Esophagus (tissue), 2 donors: ENCODE data around the gene ATAD2B. TPM values are rescaled to one million over a fixed set of nuclear protein-coding genes. Genes with fewer than 3 reads are reported as not detected.
"Not testable (repeated sequence)": the region's sequence is repeated elsewhere in the genome, so short reads cannot be mapped to it uniquely, and the experiment has no call there.

Experiments used
- H3K27ac ChIP-seq, 2 donors: one replicate each; pipeline ENCODE4 v1.5.1; 2013; ENCODE audit warnings: low read depth in 2 of 2, mild to moderate bottlenecking in 2 of 2, inconsistent platforms in 1 of 2, low read length in 1 of 2, moderate library complexity in 1 of 2
- H3K27me3 ChIP-seq, 2 donors: one replicate each; pipeline ENCODE4 v1.6.1; 2013; ENCODE audit warnings: low read length in 2 of 2, control low read depth in 1 of 2, mild to moderate bottlenecking in 1 of 2; ENCODE audit not compliant: insufficient read depth in 2 of 2, control insufficient read depth in 1 of 2
- H3K36me3 ChIP-seq, 2 donors: one replicate each; pipeline ENCODE4 v1.6.1; 2013; ENCODE audit warnings: low read length in 1 of 2; ENCODE audit not compliant: control insufficient read depth in 2 of 2, insufficient read depth in 2 of 2
- H3K4me1 ChIP-seq, 2 donors: one replicate each; pipeline ENCODE4 v1.6.1; 2013; ENCODE audit warnings: low read length in 1 of 2; ENCODE audit not compliant: control insufficient read depth in 2 of 2, insufficient read depth in 2 of 2
- H3K4me3 ChIP-seq, 2 donors: one replicate each; pipeline ENCODE4 v1.5.1; 2013; ENCODE audit warnings: low read length in 2 of 2, mild to moderate bottlenecking in 2 of 2, low read depth in 1 of 2, moderate library complexity in 1 of 2
- H3K9me3 ChIP-seq, 2 donors: one replicate each; pipeline ENCODE4 v1.6.1; 2013; ENCODE audit warnings: mild to moderate bottlenecking in 2 of 2, low read depth in 1 of 2, low read length in 1 of 2, moderate library complexity in 1 of 2; ENCODE audit not compliant: control insufficient read depth in 2 of 2, insufficient read depth in 1 of 2
- WGBS, 2 donors: extraction: QIAGEN DNeasy Blood & Tissue Kit; methylation state at CpG; one replicate each; pipeline ENCODE4 v1.1.7; 2013; 5-methylcytosine and 5-hydroxymethylcytosine counted together
- polyA plus RNA-seq, 2 donors: library from polyadenylated mRNA; stranded (reverse); fragments of 200-250 nt; gene quantifications; one replicate each; pipeline ENCODE4 v1.2.3, GENCODE V29; 2013
- donor health status: healthy with polysubstance abuse.
- donor health status: Bipolar disorder and iron deficiency.

The ATAD2B gene
- polyA plus RNA-seq: 1 to 10 TPM; 4.0 to 5.8 TPM

DNA sequence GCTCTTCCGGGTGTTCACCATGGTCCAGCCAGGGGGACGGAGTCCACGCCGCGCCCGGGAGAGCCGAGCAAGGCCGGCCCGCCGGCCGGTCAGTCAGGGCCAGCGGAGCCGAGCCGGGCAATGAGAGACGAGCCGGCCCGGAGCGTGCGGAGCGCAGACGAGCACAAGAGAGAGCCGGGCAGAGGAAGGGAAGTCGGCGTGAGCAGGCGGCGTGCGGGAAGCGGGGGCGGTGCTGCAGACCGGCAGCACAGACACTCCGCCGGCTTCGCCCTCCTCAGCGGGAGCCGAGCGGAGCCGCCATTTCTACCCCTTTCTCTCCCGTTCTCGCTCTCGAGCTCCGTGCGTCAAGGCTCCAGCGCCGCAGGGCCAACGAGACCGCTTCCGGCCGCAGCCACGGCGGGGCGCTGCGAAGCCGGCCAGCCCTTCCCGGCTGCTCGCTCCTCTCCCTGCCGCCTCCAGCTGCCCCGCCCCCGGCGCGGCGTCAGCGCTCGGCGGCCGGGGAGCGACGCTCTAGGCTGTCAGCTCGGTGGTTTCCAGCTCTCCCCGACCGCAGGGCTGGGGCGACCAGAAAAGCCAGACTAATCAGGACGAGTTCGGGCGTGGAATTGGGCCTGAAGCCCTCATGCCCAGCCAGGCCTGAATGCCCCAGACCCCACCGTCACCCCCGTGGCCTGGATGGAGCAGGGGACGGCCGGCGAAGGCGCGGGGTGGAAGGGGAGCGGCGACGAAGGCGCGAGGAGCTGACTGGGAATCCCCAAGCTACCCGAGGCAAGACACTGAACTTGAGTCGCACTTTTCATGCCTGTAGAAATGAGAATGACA, at the start of gene ATAD2B:
TSS of gene ATAD2B (minus strand) at position 374 of the 822 bp plus-strand sequence. CDS start at position 21, 353 bp downstream.
- H3K9me3 ChIP-seq: no peaks in the 10 kb centered on the region
- peaks cover 2 to 4% of the 10 kb centered on the region in 2 donors for H3K4me1 ChIP-seq
- H3K27me3 ChIP-seq: no peaks in the 10 kb centered on the region
- peak within 1 kb of the TSS; percentile 97 to 100 for H3K27ac ChIP-seq
- peak within 1 kb of the TSS; percentile 91 to 93 for H3K4me3 ChIP-seq
- no peaks in the 10 kb centered on the region for H3K36me3 ChIP-seq
- 0% methylated on average over 49 to 88 of the region's 88 CpGs for WGBS, 2 donors

DNA sequence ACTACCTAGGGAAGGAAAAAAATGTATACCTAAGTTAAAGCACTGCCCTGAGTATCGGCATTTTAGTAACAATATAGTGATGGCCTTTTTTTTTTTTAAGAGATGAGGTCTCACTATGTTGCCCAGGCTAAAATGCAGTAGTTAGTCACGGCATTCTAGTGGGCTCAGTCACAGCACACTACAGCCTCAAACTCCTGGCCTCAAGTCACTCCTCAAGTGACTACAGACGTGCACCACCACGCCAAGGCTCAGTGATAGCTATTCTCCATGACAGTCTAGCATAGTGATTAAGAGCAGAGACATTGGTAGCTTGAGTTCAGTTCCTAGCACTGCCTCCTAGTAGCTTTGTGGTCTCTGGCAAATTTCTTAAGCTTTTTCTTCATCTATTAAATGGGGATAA, 40.9 kb upstream of the ATAD2B start:
- H3K9me3 ChIP-seq: no peaks in the 10 kb centered on the region
- H3K4me1 ChIP-seq: no peaks in the 10 kb centered on the region
- no peak overlapping the region for H3K27ac ChIP-seq
- 98% methylated on average over 4 of the region's 4 CpGs for WGBS, 2 donors
- no peaks in the 10 kb centered on the region for H3K36me3 ChIP-seq
- no peaks in the 10 kb centered on the region for H3K27me3 ChIP-seq
- H3K4me3 ChIP-seq: no peak overlapping the region

DNA sequence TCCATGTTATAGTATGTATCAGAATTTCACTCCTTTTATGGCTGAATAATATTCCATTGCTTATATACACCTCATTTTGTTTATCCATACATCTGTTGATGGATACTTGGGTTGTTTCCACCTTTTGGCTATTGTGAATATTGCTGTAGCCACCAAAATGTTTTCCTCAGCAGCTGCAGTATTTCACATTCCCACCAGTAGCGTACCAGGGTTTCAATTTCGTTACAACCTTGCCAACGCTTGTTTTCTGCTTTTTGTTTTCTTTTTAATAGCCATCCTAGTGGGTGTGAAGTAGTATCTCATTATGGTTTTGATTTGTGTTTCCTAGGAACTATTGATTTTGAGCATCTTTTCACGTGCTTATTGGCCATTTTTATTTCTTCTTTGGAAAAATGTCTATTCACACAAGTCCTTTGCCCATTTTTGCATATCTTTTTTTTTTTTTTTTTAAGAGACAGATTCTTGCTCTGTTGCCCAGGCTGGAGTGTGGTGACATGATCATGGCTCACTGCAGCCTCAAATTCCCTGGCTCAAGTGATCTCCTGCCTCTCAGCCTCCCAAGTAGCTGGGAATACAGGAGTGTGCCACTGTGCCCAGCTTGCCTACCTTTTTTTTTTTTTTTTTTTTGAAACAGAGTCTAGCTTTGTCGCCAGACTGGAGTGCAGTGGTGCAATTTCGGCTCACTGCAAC, 27.5 kb upstream of the ATAD2B start:
- Histone ChIP-seq H3K4me1 (no peaks in the 10 kb centered on the region), H3K4me3 (no peak overlapping the region), H3K27ac (no peak overlapping the region), H3K36me3 (no peaks in the 10 kb centered on the region), H3K27me3 (no peaks in the 10 kb centered on the region), H3K9me3 (no peaks in the 10 kb centered on the region)
- 88% methylated on average over 6 of the region's 6 CpGs for WGBS, 2 donors

DNA sequence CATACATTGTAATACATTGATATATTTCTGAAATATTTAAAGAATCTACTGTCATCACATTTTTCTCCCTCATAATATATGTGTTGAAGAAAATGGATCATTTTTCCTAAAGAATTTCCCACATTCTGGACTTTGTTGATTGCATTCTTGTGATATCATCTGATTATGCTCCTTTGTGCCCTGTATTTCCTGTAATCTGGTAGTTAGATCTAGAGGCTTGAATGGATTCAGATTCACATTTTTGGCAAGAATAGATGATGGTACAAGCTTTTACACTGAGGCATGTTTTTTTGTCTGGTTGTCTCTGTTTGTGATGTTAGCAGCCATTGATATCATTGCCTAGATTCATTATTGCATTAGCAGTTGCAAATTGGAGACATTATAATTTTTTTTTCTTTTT, 26.7 kb upstream of the ATAD2B start:
- Histone ChIP-seq H3K36me3 (no peaks in the 10 kb centered on the region), H3K27ac (no peak overlapping the region), H3K4me3 (no peak overlapping the region), H3K27me3 (no peaks in the 10 kb centered on the region), H3K9me3 (no peaks in the 10 kb centered on the region), H3K4me1 (no peaks in the 10 kb centered on the region)

DNA sequence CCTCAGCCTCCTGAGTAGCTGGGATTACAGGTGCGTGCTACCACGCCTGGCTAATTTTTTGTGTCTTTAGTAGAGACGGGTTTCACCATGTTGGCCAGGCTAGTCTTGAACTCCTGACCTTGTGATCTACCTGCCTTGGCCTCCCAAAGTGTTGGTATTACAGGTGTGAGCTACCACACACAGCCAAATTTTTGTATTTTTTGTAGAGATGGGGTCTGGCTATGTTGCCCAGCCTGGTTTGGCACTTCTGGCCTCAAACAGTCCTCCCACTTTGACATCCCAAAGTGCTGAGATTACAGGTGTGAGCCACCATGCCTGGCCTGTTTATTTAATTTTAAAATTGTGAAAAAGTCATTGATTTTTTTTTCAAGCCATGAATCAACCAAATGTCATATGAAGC, 25.6 kb upstream of the ATAD2B start:
- H3K4me3 ChIP-seq, H3K9me3 ChIP-seq, H3K4me1 ChIP-seq, H3K36me3 ChIP-seq, H3K27ac ChIP-seq, H3K27me3 ChIP-seq: not testable (repeated sequence)
- WGBS, 2 donors: 94 to 98% methylated on average over 3 of the region's 3 CpGs

DNA sequence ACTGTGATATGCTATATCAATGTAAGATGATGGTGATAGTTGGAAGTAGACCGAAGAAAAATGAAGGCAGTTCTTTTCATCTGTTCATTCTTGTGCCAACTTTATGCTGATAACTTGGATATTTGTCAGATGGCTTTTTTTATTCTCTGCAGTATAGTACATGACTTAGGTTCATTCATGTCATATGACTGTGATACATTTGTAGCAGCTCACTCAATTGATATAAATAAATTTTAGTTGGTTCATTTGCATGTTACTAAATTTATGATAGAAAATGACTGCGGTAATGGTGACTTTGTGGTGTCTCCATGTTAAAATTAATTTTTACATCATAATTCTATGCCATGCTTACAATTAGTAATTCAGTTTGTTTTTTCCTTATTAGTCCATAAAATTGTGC, 20.4 kb upstream of the ATAD2B start:
- Histone ChIP-seq H3K27me3 (no peaks in the 10 kb centered on the region), H3K9me3 (no peaks in the 10 kb centered on the region), H3K36me3 (no peaks in the 10 kb centered on the region), H3K4me3 (no peak overlapping the region), H3K4me1 (no peaks in the 10 kb centered on the region), H3K27ac (no peak overlapping the region)
- WGBS, 2 donors: 90 to 95% methylated on average over 2 of the region's 2 CpGs

DNA sequence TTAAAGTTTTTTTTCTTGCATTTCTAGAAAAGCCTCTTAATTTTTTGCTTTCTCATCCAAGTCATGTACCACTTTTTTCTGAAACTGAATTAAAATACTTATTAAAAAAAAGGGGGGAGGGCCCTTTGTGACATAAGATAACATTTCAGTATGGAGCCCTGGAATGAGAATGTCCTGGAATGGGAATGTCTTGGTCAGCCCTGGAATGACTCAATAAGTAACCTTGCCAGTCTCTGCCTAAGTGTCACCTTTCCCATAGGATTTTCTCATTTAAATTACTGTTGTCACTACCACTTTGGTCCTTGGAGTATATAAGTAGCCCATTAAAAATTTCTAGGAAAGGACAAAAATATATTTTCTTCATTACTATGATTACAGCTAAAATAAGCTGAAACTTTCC, 18.1 kb upstream of the ATAD2B start:
- H3K4me3 ChIP-seq: no peak overlapping the region
- no peaks in the 10 kb centered on the region for H3K36me3 ChIP-seq
- no peaks in the 10 kb centered on the region for H3K9me3 ChIP-seq
- no peaks in the 10 kb centered on the region for H3K27me3 ChIP-seq
- H3K27ac ChIP-seq: no peak overlapping the region
- H3K4me1 ChIP-seq: no peaks in the 10 kb centered on the region

DNA sequence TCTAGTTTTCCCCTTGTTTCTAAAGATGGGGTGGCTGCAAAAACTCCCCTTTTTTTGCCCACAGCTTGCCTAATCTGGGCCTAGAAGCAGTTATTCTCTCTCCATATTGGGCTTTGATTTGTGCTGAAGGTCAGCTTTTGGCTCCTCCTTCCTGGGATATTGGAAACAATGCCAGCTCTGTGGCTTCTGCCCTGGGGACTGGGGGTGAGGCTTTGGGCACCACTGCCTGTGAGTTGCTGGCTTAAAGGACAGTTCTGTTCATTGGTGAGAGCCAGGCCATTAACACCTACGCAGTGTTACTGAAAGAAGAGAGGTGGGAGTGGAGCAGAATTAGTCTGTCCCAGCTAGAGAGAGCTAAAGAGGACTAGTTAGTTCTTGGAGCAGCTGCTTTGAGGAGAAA, 17.6 kb upstream of the ATAD2B start:
- H3K4me3 ChIP-seq: no peak overlapping the region
- no peaks in the 10 kb centered on the region for H3K9me3 ChIP-seq
- 77 to 91% methylated on average over 1 of the region's 1 CpG for WGBS, 2 donors
- no peak overlapping the region for H3K27ac ChIP-seq
- H3K4me1 ChIP-seq: no peaks in the 10 kb centered on the region
- no peaks in the 10 kb centered on the region for H3K27me3 ChIP-seq
- no peaks in the 10 kb centered on the region for H3K36me3 ChIP-seq

DNA sequence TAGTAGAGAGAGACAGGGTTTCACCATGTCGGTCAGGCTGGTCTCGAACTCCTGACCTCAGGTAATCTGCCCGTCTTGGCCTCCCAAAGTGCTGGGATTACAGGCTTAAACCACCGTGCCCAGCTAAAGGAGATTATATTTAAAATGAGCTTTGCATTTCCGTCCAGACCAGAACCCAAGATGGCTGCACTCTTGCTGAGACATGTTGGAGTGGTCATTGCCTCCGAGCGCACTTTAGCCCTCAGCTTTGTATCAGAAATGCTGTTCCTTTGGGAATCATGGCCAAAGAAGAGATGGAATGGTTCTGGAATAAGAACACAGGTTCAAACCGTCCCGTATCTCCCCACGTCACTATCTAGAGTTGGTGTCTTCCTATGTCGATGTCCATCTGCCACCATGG, 16.7 kb upstream of the ATAD2B start:
- Histone ChIP-seq H3K27ac (no peak overlapping the region), H3K4me3 (no peak overlapping the region), H3K36me3 (no peaks in the 10 kb centered on the region), H3K9me3 (no peaks in the 10 kb centered on the region), H3K4me1 (no peaks in the 10 kb centered on the region), H3K27me3 (no peaks in the 10 kb centered on the region)
- WGBS, 2 donors: 97% methylated on average over 11 of the region's 11 CpGs

DNA sequence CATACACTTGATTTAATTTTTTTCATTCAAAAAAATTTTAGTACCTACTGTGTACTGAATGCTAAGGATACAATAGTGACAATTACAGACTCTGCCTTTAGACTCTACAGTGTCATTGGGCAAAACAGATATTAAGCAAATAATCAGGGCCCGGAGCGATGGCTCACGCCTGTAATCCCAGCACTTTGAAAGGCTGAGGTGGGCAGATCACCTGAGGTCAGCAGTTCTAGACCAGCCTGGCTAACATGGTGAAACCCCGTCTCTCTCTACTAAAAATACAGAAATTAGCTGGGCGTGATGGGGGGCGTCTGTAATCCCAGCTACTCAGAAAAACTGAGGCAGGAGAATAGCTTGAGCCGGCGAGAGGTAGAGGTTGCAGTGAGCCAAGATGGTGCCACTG, 14.7 kb upstream of the ATAD2B start:
- no peaks in the 10 kb centered on the region for H3K36me3 ChIP-seq
- H3K27ac ChIP-seq: no peak overlapping the region
- peak overlapping the region in 1 of 2 donors; percentile 87 for H3K4me3 ChIP-seq
- no peaks in the 10 kb centered on the region for H3K27me3 ChIP-seq
- 73 to 81% methylated on average over 8 of the region's 8 CpGs for WGBS, 2 donors
- no peaks in the 10 kb centered on the region for H3K9me3 ChIP-seq
- no peaks in the 10 kb centered on the region for H3K4me1 ChIP-seq
